Pancreas (tissue), 10 donors: Measurements from ENCODE around the gene LPCAT1. TPM values are rescaled to one million over a fixed set of nuclear protein-coding genes. Genes with fewer than 3 reads are reported as not detected.

ENCODE experiments used
- ATAC-seq, 4 donors: fragments of 200-7000 bp; cut with Tn5 transposase; one replicate each; pipeline versions ENCODE4 v1.8.0 to v1.9.1; 2020; ENCODE audit warnings: mild to moderate bottlenecking in 4 of 4, moderate library complexity in 4 of 4
- DNase-seq, 6 donors: peaks; one replicate each; pipeline ENCODE4 v3.0.0-alpha.2; 2020
- FAIRE-seq: peaks from 2 replicates; lab custom pipeline; 2012; peaks lifted over from hg19 to GRCh38; lab: Jason Lieb, UNC
- H3K27ac ChIP-seq, 4 donors: fragments of 200-600 bp; sonication (generic); 1 replicate in 3 of 4; 2 replicates in 1 of 4; pipeline versions ENCODE4 v1.5.0 to v1.8.0; 2020
- H3K27me3 ChIP-seq, 4 donors: fragments of 200-600 bp; one replicate each; pipeline ENCODE4 v1.8.0; 2021
- H3K36me3 ChIP-seq, 3 donors: fragments of 200-600 bp; sonication (generic) in 1 of 3; one replicate each; pipeline versions ENCODE4 v1.5.0 to v1.8.0; 2020 to 2021
- H3K4me1 ChIP-seq, 3 donors: fragments of 200-600 bp; one replicate each; pipeline ENCODE4 v1.8.0; 2021
- H3K4me3 ChIP-seq, 4 donors: fragments of 200-600 bp; sonication (generic) in 2 of 4; one replicate each; pipeline versions ENCODE4 v1.5.0 to v1.8.0; 2020 to 2021
- H3K9me3 ChIP-seq, 4 donors: fragments of 200-600 bp; one replicate each; pipeline ENCODE4 v1.8.0; 2021
- WGBS, 2 donors: extraction: QIAGEN DNeasy Blood & Tissue Kit; methylation state at CpG; one replicate each; pipeline ENCODE4 v1.1.7; 2013; 5-methylcytosine and 5-hydroxymethylcytosine counted together
- intact Hi-C, 3 donors: fragments of 100-400 bp; cut with DNase I; formaldehyde crosslinking; loops; one replicate each; pipeline versions ENCODE4 v1.11.1 to v1.14.2; 2022
- polyA plus RNA-seq, 2 donors: library from polyadenylated mRNA; stranded (reverse); fragments of 200-250 nt; gene quantifications; one replicate each; pipeline ENCODE4 v1.2.3, GENCODE V29; 2013
- total RNA-seq, 6 donors: library from RNA; stranded (reverse); fragmentation: NEBNext Ultra II Directional in 4 of 6; extraction: Animal tissue kit (Norgen Biotek cat#: 25700) in 4 of 6; gene quantifications; one replicate each; pipeline versions ENCODE4 v1.2.1 to v1.2.4, GENCODE V29; 2021 to 2023
- TF ChIP-seq, protein P1 (sequence below), 4 donors: fragments of 200-600 bp; sonication (generic) in 3 of 4; IDR thresholded peaks; one replicate each; pipeline versions ENCODE4 v1.5.0 to v1.8.0; 2021; ENCODE audit warnings: antibody characterized with exemption in 4 of 4
- donor health status: healthy with polysubstance abuse.
- donor health status: DM: no; HTN: no; CAD: no; lungs with moderate emphysema.
- donor health status: DM: no; HTN: no; CAD: no.
- donor health status: control.
- donor health status: control.
- donor health status: Bipolar disorder and iron deficiency.
- donor health status: DM: yes; HTN: yes; CAD: no.
- donor health status: DM: no; HTN: no; CAD: no.
- donor health status: DM: no; HTN: no; CAD: no.
- donor health status: DM: yes; HTN: yes; CAD: no.

Gene LPCAT1
- total and polyA plus RNA-seq, 8 donors: 6.5 to 26.1 (median 13.8) TPM

DNA sequence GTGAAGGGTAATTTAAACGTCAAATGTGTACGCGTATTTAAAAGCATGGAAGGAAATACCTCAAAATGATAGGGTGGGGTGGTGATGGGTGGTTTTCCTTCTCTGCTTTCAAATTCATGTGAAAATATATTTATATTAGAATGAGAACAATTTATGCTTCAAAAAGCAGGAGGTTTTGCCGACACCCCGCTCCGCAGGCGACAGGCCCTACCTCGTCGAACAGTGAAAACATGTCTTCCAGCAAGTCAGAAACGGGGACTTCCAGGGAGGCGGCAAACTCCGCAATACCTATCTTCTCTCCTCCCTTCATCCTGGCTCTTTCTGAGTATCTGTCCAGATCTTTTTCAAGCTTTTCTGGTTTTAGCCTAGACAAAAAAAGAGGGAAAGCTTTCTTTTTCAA is 50.0 kb downstream of the LPCAT1 start:
- Histone ChIP-seq H3K27ac (no peak overlapping the region), H3K4me3 (no peak overlapping the region), H3K36me3 (peaks cover 0 to 3% (median 0%) of the 10 kb centered on the region in 3 donors), H3K27me3 (no peaks in the 10 kb centered on the region), H3K4me1 (no peaks in the 10 kb centered on the region), H3K9me3 (no peaks in the 10 kb centered on the region)
- DNase-seq: no peak
- ATAC-seq: no peak
- 95 to 96% methylated on average over 12 of the region's 12 CpGs for WGBS, 2 donors
- FAIRE-seq: no peak
- intact Hi-C loops: no loop called here
- TF ChIP-seq, protein P1, sequence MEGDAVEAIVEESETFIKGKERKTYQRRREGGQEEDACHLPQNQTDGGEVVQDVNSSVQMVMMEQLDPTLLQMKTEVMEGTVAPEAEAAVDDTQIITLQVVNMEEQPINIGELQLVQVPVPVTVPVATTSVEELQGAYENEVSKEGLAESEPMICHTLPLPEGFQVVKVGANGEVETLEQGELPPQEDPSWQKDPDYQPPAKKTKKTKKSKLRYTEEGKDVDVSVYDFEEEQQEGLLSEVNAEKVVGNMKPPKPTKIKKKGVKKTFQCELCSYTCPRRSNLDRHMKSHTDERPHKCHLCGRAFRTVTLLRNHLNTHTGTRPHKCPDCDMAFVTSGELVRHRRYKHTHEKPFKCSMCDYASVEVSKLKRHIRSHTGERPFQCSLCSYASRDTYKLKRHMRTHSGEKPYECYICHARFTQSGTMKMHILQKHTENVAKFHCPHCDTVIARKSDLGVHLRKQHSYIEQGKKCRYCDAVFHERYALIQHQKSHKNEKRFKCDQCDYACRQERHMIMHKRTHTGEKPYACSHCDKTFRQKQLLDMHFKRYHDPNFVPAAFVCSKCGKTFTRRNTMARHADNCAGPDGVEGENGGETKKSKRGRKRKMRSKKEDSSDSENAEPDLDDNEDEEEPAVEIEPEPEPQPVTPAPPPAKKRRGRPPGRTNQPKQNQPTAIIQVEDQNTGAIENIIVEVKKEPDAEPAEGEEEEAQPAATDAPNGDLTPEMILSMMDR (IDR thresholded peaks at IDR 0.05): no peak

DNA sequence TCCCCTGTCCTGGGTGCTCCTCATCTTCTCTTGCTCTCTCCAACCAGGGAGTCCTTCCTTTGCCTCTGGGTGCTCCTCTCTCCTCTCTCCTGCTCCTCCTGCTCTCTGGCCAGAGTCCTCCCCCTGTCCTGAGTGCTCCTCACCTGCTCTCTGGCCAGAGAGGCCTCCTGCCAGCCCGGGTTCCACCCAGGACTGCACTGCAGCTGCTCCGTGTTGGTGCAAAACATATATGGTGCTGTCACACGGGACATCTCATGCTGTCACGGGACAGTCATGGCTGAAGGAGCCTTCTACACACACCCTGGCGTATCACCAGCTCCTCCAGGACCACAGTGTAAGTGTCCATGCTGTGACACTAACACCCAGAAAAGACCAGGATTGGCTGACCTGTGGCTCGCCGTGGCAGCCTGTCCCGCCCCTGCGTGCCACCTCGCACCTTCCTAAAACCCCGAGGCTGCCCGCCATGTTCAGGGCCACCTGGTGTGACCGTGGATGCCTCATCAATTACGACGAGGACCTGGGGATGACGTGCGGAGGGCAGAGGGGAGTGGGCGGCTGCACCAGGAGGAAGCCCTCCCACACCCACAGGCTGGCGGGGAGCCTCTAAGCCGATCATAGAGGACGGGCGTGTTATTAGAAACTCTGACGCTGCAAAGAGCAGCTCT is 50.7 kb downstream of the LPCAT1 start:
- H3K27ac ChIP-seq: no peak overlapping the region
- 92% methylated on average over 23 of the region's 23 CpGs for WGBS, 2 donors
- ATAC-seq: no peak

DNA sequence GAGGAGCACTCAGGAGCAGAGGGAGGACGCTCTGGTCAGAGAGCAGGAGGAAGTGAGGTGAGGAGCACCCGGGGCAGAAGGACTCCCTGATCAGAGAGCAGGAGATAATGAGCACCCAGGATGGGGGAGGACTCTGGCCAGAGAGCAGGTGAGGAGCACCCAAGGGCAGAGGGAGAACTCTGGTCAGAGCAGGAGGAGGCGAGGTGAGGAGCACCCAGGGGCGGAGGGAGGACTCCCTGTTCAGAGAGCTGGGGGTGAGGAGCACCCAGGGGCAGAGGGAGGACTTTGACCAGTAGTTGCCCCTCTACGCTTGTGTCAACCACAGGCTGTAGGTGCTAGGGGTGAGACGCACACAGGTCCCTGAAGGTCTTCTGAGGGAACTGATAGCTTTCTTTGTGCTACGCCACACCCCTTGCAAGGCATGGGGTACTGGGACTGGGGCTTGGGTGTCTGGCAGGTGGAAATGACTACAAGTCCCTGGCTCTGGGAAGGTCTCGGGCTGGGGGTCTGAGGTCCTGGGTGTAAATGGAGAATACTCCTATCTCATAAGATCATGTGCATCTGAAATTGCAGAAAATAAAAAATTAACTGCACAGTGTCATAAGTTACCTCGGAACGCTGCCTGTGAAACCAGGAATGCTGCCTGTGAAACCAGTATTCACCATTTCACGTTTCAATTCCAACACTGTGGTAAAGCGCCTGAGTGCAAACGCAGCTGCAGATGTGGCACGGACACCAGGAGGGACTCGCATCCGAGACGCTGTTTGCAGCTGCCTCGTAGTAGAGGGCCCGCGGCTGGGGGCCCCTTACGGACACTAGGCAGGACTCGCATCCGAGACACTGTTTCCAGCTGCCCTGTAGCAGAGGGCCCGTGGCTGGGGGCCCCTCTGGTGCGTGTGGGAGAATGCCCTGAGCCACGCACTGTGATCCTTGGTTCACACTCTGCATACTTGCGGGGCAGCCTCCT is 51.5 kb downstream of the LPCAT1 start:
- DNase-seq: peak in 2 of 6 donors; percentile 5 to 42

More for the DNA sequence above, 50.7 kb downstream of the LPCAT1 start:
- no peak overlapping the region for H3K4me3 ChIP-seq
- DNase-seq (peak in 2 of 6 donors; percentile 34 to 36), FAIRE-seq (no peak)
- peaks cover 0 to 3% (median 0%) of the 10 kb centered on the region in 3 donors for H3K36me3 ChIP-seq
- no peaks in the 10 kb centered on the region for H3K27me3 ChIP-seq
- no peaks in the 10 kb centered on the region for H3K4me1 ChIP-seq
- intact Hi-C loops: no loop called here
- TF ChIP-seq, protein P1 (IDR thresholded peaks at IDR 0.05): no peak
- no peaks in the 10 kb centered on the region for H3K9me3 ChIP-seq

DNA sequence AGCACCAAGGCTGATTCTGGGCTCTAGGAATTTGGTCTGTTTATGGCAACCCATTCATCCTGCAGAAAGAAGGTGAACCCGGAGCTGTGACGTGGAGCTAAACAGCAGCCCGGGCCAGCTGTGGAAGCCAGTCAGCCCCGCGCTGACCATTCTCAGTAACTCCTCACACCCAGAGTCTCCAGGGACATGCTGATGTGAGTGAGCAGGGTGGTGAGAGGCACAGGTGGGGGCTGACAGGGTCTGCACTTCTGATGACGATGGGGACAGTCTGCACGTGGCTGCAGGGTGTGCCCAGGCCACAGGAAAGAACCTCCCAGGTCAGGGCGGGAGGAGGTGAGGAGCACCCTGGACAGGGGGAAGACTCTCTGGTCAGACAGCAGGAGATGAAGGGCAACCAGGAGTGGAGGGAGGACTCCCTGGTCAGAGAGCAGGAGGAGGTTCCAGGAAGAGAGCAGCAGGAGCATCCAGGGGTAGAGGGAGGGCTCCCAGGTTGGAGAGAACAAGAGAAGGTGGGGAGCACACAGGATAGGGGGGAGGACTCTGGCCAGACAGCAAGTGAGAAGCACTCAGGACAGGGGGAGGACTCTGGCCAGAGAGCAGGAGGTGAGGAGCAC is 52.4 kb downstream of the LPCAT1 start:
- TF ChIP-seq, protein P1 (IDR thresholded peaks at IDR 0.05): no peak
- FAIRE-seq: no peak
- no peak overlapping the region for H3K4me3 ChIP-seq
- peak in 2 of 6 donors; percentile 30 to 42 for DNase-seq
- ATAC-seq: no peak
- no peaks in the 10 kb centered on the region for H3K9me3 ChIP-seq
- no peaks in the 10 kb centered on the region for H3K4me1 ChIP-seq
- H3K27me3 ChIP-seq: no peaks in the 10 kb centered on the region
- no peaks in the 10 kb centered on the region for H3K36me3 ChIP-seq
- WGBS, 2 donors: 89 to 95% methylated on average over 8 of the region's 8 CpGs
- H3K27ac ChIP-seq: no peak overlapping the region
- intact Hi-C loops: no loop called here

More for the DNA sequence above, 51.5 kb downstream of the LPCAT1 start:
- 93 to 95% methylated on average over 27 of the region's 27 CpGs for WGBS, 2 donors
- Histone ChIP-seq H3K4me1 (no peaks in the 10 kb centered on the region), H3K4me3 (no peak overlapping the region), H3K9me3 (no peaks in the 10 kb centered on the region), H3K36me3 (peaks cover 0 to 3% (median 0%) of the 10 kb centered on the region in 3 donors), H3K27ac (no peak overlapping the region), H3K27me3 (no peaks in the 10 kb centered on the region)
- FAIRE-seq (no peak), ATAC-seq (no peak)
- TF ChIP-seq, protein P1 (IDR thresholded peaks at IDR 0.05): no peak
- intact Hi-C loops: no loop called here
